ENCODE measurements around the gene CCDC93. TPM values are rescaled to one million over a fixed set of nuclear protein-coding genes. Genes with fewer than 3 reads are reported as not detected.

The CCDC93 gene
- total and polyA plus RNA-seq, 2 donors from 2014 or later, result 6.7 to 36.3 TPM

DNA sequence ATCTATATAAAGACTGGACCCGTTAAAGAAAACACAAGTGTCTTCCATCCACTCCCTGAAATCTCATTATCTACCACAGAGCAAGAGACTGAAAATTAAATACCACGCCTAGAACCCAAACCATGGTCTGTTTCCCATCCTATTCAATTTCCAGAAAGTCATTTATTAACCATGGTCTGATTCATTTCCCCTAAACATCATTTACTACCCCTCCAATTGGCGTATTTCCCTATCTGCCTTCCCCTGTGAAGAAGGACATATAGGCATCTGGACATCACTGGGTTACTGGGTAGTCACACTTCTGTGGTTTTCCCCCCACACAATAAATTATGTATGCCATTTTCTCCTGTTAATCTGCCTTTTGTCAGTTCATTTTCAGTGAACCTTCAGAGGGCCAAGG lies 30.8 kb downstream of the CCDC93 start:
- TF ChIP-seq, protein P1, sequence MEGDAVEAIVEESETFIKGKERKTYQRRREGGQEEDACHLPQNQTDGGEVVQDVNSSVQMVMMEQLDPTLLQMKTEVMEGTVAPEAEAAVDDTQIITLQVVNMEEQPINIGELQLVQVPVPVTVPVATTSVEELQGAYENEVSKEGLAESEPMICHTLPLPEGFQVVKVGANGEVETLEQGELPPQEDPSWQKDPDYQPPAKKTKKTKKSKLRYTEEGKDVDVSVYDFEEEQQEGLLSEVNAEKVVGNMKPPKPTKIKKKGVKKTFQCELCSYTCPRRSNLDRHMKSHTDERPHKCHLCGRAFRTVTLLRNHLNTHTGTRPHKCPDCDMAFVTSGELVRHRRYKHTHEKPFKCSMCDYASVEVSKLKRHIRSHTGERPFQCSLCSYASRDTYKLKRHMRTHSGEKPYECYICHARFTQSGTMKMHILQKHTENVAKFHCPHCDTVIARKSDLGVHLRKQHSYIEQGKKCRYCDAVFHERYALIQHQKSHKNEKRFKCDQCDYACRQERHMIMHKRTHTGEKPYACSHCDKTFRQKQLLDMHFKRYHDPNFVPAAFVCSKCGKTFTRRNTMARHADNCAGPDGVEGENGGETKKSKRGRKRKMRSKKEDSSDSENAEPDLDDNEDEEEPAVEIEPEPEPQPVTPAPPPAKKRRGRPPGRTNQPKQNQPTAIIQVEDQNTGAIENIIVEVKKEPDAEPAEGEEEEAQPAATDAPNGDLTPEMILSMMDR (IDR thresholded peaks at IDR 0.05; ENCODE audit: borderline replicate concordance, extremely low read depth, insufficient read depth), result no peak
- DNase-seq, result no peak
- H3K9me3 ChIP-seq (ENCODE audit: control insufficient read depth in 2 of 3, insufficient read depth in 1 of 3, low read length in 3 of 3), result no peaks in the 10 kb centered on the region
- peaks cover 0 to 2% (median 0%) of the 10 kb centered on the region in 3 donors for H3K4me1 ChIP-seq (ENCODE audit: control insufficient read depth in 2 of 3, insufficient read depth in 2 of 3, low read depth in 1 of 3, low read length in 3 of 3)
- intact Hi-C loops (cut with DNase I), result no loop called here
- no peak overlapping the region for H3K9ac ChIP-seq (ENCODE audit: low read length in 3 of 3)
- no peak overlapping the region for H3K4me3 ChIP-seq (ENCODE audit: low read length in 3 of 3)
- H3K36me3 ChIP-seq (ENCODE audit: control insufficient read depth in 2 of 3, insufficient read depth in 3 of 3, low read length in 3 of 3), result peaks cover 0 to 7% (median 4%) of the 10 kb centered on the region in 3 donors
- H3K27me3 ChIP-seq (ENCODE audit: control insufficient read depth, insufficient read depth, low read length), result no peaks in the 10 kb centered on the region
- no peak overlapping the region for H3K27ac ChIP-seq (ENCODE audit: low read depth in 2 of 2, low read length in 2 of 2)
- FAIRE-seq, result no peak

DNA sequence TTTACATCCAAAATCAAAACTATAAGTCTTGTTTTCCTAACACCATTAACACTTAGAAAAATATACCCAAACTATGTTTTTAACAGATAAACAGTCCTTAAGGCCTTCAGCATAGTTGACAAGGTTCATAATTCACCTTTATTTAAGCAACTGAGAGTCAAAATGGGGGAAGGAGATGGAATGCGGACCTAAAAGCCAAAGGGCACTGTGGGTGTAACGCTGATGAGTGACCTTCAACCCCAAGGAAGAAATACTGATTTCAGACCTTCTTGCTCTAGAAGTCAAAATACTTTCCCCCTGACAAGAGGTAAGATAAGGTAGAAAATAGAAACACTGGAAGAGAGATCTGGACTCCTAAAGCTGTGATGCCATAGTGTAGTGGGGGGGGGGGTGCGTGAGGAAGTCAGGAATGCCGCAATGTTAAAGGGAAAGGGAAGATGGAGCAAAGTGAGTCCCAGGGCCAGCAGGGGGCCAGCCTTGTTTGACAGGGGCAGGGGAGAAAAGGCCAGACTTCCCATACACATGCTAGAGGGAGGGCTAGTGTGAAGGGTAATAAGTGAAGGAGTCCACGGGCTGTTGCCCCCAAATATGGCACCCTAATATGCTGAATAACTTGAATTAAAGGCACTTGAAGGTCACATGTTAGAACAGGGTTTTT lies 31.4 kb downstream of the CCDC93 start:
- DNase-seq (no peak), FAIRE-seq (no peak)
- no peak overlapping the region for H3K9ac ChIP-seq (ENCODE audit: low read length in 3 of 3)
- H3K4me1 ChIP-seq (ENCODE audit: control insufficient read depth in 2 of 3, insufficient read depth in 2 of 3, low read depth in 1 of 3, low read length in 3 of 3), result peaks cover 0 to 2% (median 0%) of the 10 kb centered on the region in 3 donors
- no peak overlapping the region for H3K27ac ChIP-seq (ENCODE audit: low read depth in 2 of 2, low read length in 2 of 2)
- peaks cover 0 to 8% (median 7%) of the 10 kb centered on the region in 3 donors for H3K36me3 ChIP-seq (ENCODE audit: control insufficient read depth in 2 of 3, insufficient read depth in 3 of 3, low read length in 3 of 3)
- H3K4me3 ChIP-seq (ENCODE audit: low read length in 3 of 3), result no peak overlapping the region
- TF ChIP-seq, protein P1 (IDR thresholded peaks at IDR 0.05; ENCODE audit: borderline replicate concordance, extremely low read depth, insufficient read depth), result no peak
- H3K9me3 ChIP-seq (ENCODE audit: control insufficient read depth in 2 of 3, insufficient read depth in 1 of 3, low read length in 3 of 3), result no peaks in the 10 kb centered on the region
- H3K27me3 ChIP-seq (ENCODE audit: control insufficient read depth, insufficient read depth, low read length), result no peaks in the 10 kb centered on the region
- intact Hi-C loops (cut with DNase I), result no loop called here

DNA sequence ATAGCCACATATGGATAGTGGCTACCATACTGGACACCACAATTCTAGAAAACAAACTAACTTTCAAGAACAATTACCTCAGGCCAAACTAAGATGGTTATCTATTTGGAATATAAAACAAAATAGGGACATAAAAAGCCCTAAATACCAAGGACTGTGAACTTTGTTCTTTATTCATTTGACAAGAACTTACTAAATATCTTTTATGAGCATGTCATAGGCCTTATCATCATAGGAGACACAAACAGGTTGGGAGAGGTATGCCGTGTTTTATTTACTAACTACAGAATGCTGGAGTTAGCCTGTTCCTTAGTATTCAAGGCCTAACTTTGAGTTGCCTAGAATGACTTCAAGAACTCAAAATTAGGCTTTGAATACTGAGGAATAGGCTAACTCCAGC lies 32.1 kb downstream of the CCDC93 start:
- no peak overlapping the region for H3K4me3 ChIP-seq (ENCODE audit: low read length in 3 of 3)
- no peak overlapping the region for H3K27ac ChIP-seq (ENCODE audit: low read depth in 2 of 2, low read length in 2 of 2)
- peaks cover 0 to 2% (median 0%) of the 10 kb centered on the region in 3 donors for H3K4me1 ChIP-seq (ENCODE audit: control insufficient read depth in 2 of 3, insufficient read depth in 2 of 3, low read depth in 1 of 3, low read length in 3 of 3)
- intact Hi-C loops (cut with DNase I), result no loop called here
- FAIRE-seq, result no peak
- no peaks in the 10 kb centered on the region for H3K9me3 ChIP-seq (ENCODE audit: control insufficient read depth in 2 of 3, insufficient read depth in 1 of 3, low read length in 3 of 3)
- no peak overlapping the region for H3K9ac ChIP-seq (ENCODE audit: low read length in 3 of 3)
- TF ChIP-seq, protein P1 (IDR thresholded peaks at IDR 0.05; ENCODE audit: borderline replicate concordance, extremely low read depth, insufficient read depth), result no peak
- DNase-seq, result no peak
- no peaks in the 10 kb centered on the region for H3K27me3 ChIP-seq (ENCODE audit: control insufficient read depth, insufficient read depth, low read length)
- H3K36me3 ChIP-seq (ENCODE audit: control insufficient read depth in 2 of 3, insufficient read depth in 3 of 3, low read length in 3 of 3), result peaks cover 0 to 13% (median 7%) of the 10 kb centered on the region in 3 donors

Measured in kidney (tissue), 14 donors.